Esophagus muscularis mucosa (tissue), 4 donors: Measurements from ENCODE around the gene KDM5C. TPM values are rescaled to one million over a fixed set of nuclear protein-coding genes. Genes with fewer than 3 reads are reported as not detected.

Experiments
- DNase-seq: peaks from one replicate; pipeline ENCODE4 v3.0.0-alpha.2; 2017; ENCODE audit errors: extremely low spot score
- H3K27ac ChIP-seq, 4 donors: fragments of 200-600 bp; sonication (generic); replicated peaks in 1 of 4; 1 replicate in 3 of 4; 2 replicates in 1 of 4; pipeline ENCODE4 v1.5.1; 2016 to 2019; ENCODE audit warnings: mild to moderate bottlenecking in 1 of 4
- H3K27me3 ChIP-seq, 4 donors: fragments of 200-600 bp; sonication (generic); one replicate each; pipeline versions ENCODE4 v1.5.1 to v1.6.0; 2016 to 2019
- H3K36me3 ChIP-seq, 4 donors: fragments of 200-600 bp; sonication (generic); one replicate each; pipeline ENCODE4 v1.5.1; 2016 to 2019
- H3K4me1 ChIP-seq, 4 donors: fragments of 200-600 bp; sonication (generic); one replicate each; pipeline ENCODE4 v1.5.1; 2016 to 2019
- H3K4me3 ChIP-seq, 4 donors: fragments of 200-600 bp; sonication (generic); 1 replicate in 2 of 4; 2 replicates in 2 of 4; pipeline ENCODE4 v1.5.1; 2016 to 2019; ENCODE audit warnings: mild to moderate bottlenecking in 4 of 4, moderate library complexity in 1 of 4
- H3K9me3 ChIP-seq, 4 donors: fragments of 200-600 bp; sonication (generic); 1 replicate in 3 of 4; 2 replicates in 1 of 4; pipeline ENCODE4 v1.5.1; 2016 to 2019
- CTCF ChIP-seq, 3 experiments: fragments of 200-600 bp in 2 of 3; fragments of 450-650 bp in 1 of 3; sonication (generic) in 2 of 3; IDR thresholded peaks; one replicate each; pipeline ENCODE4 v1.5.1; 2017 to 2019; ENCODE audit warnings: antibody characterized with exemption in 3 of 3, mild to moderate bottlenecking in 2 of 3, moderate library complexity in 1 of 3
- EP300 ChIP-seq: sonication (generic); formaldehyde crosslinking; IDR thresholded peaks from one replicate; pipeline ENCODE4 v1.6.1; 2017; ENCODE audit warnings: antibody characterized with exemption
- POLR2A ChIP-seq: fragments of 450-650 bp; IDR thresholded peaks from one replicate; pipeline ENCODE4 v1.6.1; 2017; ENCODE audit warnings: antibody characterized with exemption, moderate library complexity, mild to moderate bottlenecking, low read depth
- POLR2AphosphoS5 ChIP-seq, 2 donors: sonication (generic); formaldehyde crosslinking; IDR thresholded peaks; one replicate each; pipeline ENCODE4 v1.6.1; 2017; ENCODE audit warnings: antibody characterized with exemption in 2 of 2
- WGBS: methylation state at CpG from one replicate; pipeline ENCODE4 v1.1.5; 2018; 5-methylcytosine and 5-hydroxymethylcytosine counted together
- intact Hi-C: fragments of 100-400 bp; cut with DNase I; formaldehyde crosslinking; loops from one replicate; pipeline ENCODE4 v1.15.1; 2023
- total RNA-seq, 4 donors: library from RNA; depleted of rRNA; stranded (reverse); fragments of >200 nt; gene quantifications; one replicate each; pipeline versions ENCODE4 v1.1.0 to v1.2.1, GENCODE V29; 2016

The KDM5C gene
- total RNA-seq, 4 donors from 2014 or later: 64.8 to 128 (median 85.2) TPM

DNA sequence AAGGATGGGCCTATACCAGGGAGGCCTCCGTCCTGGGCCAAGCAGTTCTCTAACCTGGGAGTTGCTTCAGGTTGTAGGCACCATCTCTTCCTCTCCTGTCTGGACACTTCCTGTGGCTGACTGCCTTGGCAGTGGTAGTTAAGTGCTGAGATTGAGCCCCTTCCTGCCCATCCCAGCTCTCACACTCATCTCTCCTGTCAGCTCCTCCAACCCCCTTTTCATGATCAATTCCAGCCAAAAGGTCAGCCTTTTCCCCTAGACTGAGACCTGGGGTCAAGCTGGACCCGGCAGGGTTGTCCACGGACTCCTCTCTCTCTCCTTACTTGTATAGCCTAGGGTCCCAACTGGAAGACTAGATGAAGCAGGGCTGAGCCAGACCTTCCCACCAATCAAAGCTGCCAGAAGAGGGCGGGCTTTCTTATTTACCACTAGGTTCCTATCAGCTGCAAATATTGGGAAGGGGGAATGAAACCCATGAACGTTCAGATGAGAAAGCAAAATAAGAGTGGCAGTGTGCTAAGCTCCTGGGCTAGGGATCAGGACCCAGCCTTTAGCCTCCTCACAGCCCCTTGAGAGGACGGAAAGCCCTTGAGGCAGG is 34.5 kb downstream of the KDM5C start:
- Histone ChIP-seq H3K27me3 (no peaks in the 10 kb centered on the region), H3K4me3 (no peak overlapping the region), H3K4me1 (no peaks in the 10 kb centered on the region), H3K9me3 (no peaks in the 10 kb centered on the region), H3K36me3 (peaks cover 9 to 58% (median 47%) of the 10 kb centered on the region in 4 donors), H3K27ac (no peak overlapping the region)
- TF ChIP-seq EP300 (no peak), POLR2A (no peak), CTCF (IDR thresholded peaks at IDR 0.05) (no peak), POLR2AphosphoS5 (IDR thresholded peaks at IDR 0.05) (no peak)
- intact Hi-C loops: no loop called here
- 76% methylated on average over 6 of the region's 6 CpGs for WGBS
- DNase-seq: no peak

GRCh38 chrX:53188763-53189162 is 36.2 kb downstream of the KDM5C start:
- intact Hi-C loops: no loop called here
- 88% methylated on average over 2 of the region's 2 CpGs for WGBS
- TF ChIP-seq EP300 (no peak), CTCF (IDR thresholded peaks at IDR 0.05) (no peak), POLR2A (no peak), POLR2AphosphoS5 (IDR thresholded peaks at IDR 0.05) (no peak)

DNA sequence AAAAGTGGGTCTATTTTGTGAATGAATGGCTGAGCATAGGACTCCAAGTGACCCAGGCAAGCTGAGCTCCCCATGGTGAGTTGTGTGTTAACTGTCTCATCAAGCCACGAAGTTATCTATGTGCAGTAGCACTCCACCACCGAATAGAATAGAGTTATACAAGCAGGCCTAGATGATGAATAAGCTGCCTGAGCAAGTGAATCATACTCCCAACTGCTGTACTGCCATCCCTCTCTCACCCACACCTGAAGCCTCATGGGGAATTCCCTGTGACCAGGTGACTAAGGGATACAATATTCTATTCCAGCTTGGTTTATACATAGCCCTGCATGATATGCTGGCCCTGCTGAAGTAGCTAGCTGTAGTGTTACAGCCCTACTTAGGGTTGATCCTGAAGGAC is 38.7 kb downstream of the KDM5C start:
- no peaks in the 10 kb centered on the region for H3K4me1 ChIP-seq

More at GRCh38 chrX:53188763-53189162, 36.2 kb downstream of the KDM5C start:
- Histone ChIP-seq H3K4me1 (no peaks in the 10 kb centered on the region), H3K4me3 (no peak overlapping the region), H3K9me3 (no peaks in the 10 kb centered on the region), H3K36me3 (peaks cover 0 to 41% (median 31%) of the 10 kb centered on the region in 4 donors), H3K27me3 (no peaks in the 10 kb centered on the region), H3K27ac (no peak overlapping the region)
- DNase-seq: no peak

DNA sequence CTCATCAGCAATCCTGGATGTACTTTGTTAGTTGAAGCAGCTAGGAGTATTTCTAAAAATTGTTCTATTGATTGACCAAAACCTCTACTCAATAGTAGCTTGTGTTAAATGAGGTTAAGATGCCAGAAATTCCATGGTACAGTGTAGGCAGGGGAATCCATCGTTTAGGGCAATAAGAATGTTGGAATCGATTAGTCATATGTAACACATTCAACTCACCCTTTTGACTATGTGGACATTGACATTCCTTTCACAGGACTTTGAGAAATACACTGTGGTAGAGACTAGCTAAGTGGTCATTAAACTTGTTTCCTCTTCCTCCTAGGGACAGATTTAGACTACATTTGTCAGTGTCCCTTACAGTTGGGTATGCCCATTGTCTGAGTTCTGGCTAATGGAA is 40.2 kb downstream of the KDM5C start:
- H3K27me3 ChIP-seq: no peaks in the 10 kb centered on the region
- intact Hi-C loops: no loop called here
- no peak for TF ChIP-seq POLR2A
- no peak for TF ChIP-seq CTCF (IDR thresholded peaks at IDR 0.05)
- TF ChIP-seq POLR2AphosphoS5 (IDR thresholded peaks at IDR 0.05): no peak
- no peak for TF ChIP-seq EP300
- H3K4me1 ChIP-seq: no peaks in the 10 kb centered on the region
- no peak overlapping the region for H3K27ac ChIP-seq
- no peaks in the 10 kb centered on the region for H3K9me3 ChIP-seq
- H3K36me3 ChIP-seq: peaks cover 0 to 5% (median under 1%) of the 10 kb centered on the region in 4 donors
- H3K4me3 ChIP-seq: no peak overlapping the region
- 85% methylated on average over 2 of the region's 2 CpGs for WGBS
- no peak for DNase-seq

More for the DNA sequence above, 38.7 kb downstream of the KDM5C start:
- Histone ChIP-seq H3K36me3 (peaks cover 0 to 17% (median 8%) of the 10 kb centered on the region in 4 donors), H3K9me3 (no peaks in the 10 kb centered on the region), H3K4me3 (no peak overlapping the region), H3K27me3 (no peaks in the 10 kb centered on the region), H3K27ac (no peak overlapping the region)
- WGBS: 69% methylated on average over 2 of the region's 2 CpGs
- TF ChIP-seq EP300 (no peak), POLR2AphosphoS5 (IDR thresholded peaks at IDR 0.05) (no peak), POLR2A (no peak), CTCF (IDR thresholded peaks at IDR 0.05) (no peak)
- no peak for DNase-seq
- intact Hi-C loops: no loop called here

DNA sequence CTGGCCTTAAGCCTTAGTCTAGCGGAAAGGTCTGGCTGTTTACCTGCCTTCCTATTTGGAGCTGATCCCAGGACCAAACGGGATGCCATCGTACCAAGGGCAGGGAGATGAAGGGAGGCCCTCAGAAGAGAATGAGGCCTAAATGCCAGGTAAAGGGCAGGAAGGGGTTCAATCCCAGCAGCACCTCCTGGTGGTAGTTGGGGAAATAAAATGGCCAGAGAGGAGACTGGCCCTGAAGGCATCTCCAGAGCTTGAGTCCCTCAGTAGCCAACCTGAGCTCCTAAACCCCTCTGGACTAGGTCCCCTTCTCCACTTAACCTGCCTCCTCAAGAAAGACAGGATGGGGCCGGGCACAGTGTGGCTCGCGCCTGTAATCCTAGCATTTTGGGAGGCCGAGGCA is 53.7 kb downstream of the KDM5C start:
- H3K27me3 ChIP-seq: no peaks in the 10 kb centered on the region
- TF ChIP-seq POLR2AphosphoS5 (IDR thresholded peaks at IDR 0.05): no peak
- TF ChIP-seq EP300: no peak
- no peak for TF ChIP-seq CTCF (IDR thresholded peaks at IDR 0.05)
- TF ChIP-seq POLR2A: no peak
- 95% methylated on average over 7 of the region's 7 CpGs for WGBS
- H3K9me3 ChIP-seq: no peaks in the 10 kb centered on the region
- intact Hi-C loops: no loop called here
- H3K27ac ChIP-seq: no peak overlapping the region
- DNase-seq: no peak
- no peaks in the 10 kb centered on the region for H3K4me1 ChIP-seq
- no peak overlapping the region for H3K4me3 ChIP-seq
- H3K36me3 ChIP-seq: peaks cover 0 to 16% (median 6%) of the 10 kb centered on the region in 4 donors
